Measurements from ENCODE around the gene ACTR3.
A peak's percentile ranks its signal among the peaks of the same experiment; 100 is the strongest.

The ACTR3 gene

GRCh38 chr2:113876503-113877387, 13.1 kb upstream of the ACTR3 start:
- no peak for DNase-seq

GRCh38 chr2:113877711-113878598, 11.9 kb upstream of the ACTR3 start:
- DNase-seq: no peak

GRCh38 chr2:113878743-113879142, 11.1 kb upstream of the ACTR3 start:
- DNase-seq: no peak

GRCh38 chr2:113879457-113879856, 10.4 kb upstream of the ACTR3 start:
- DNase-seq: no peak

- peak in 1 of 2 experiments; percentile 41 for DNase-seq
These were observed 3.3 kb upstream of the ACTR3 start for GRCh38 chr2:113886479-113887008.

- no peak for DNase-seq
These were observed 2.7 kb upstream of the ACTR3 start for GRCh38 chr2:113887009-113887792.

- peak in 1 of 2 experiments; percentile 28 for DNase-seq
These were observed 1.0 kb upstream of the ACTR3 start for GRCh38 chr2:113888641-113889470.

- DNase-seq: peak in 1 of 2 experiments; percentile 63
These were observed 655 bp downstream of the ACTR3 start for GRCh38 chr2:113890253-113891235.

- DNase-seq: no peak
These were observed 1.5 kb downstream of the ACTR3 start for GRCh38 chr2:113891265-113891959.

GRCh38 chr2:113892004-113892710, 2.3 kb downstream of the ACTR3 start:
- no peak for DNase-seq

GRCh38 chr2:113894156-113894743, 4.4 kb downstream of the ACTR3 start:
- DNase-seq: no peak

GRCh38 chr2:113895301-113895700, 5.4 kb downstream of the ACTR3 start:
- no peak for DNase-seq

GRCh38 chr2:113895819-113896563, 6.1 kb downstream of the ACTR3 start:
- DNase-seq: no peak

- no peak for DNase-seq
These were observed 6.9 kb downstream of the ACTR3 start for GRCh38 chr2:113896791-113897190.

- no peak for DNase-seq
These were observed 8.2 kb downstream of the ACTR3 start for GRCh38 chr2:113898081-113898480.

GRCh38 chr2:113899166-113899565, 9.3 kb downstream of the ACTR3 start:
- no peak for DNase-seq

- no peak for DNase-seq
These were observed 12.1 kb downstream of the ACTR3 start for GRCh38 chr2:113901943-113902342.

GRCh38 chr2:113905886-113906285, 16.0 kb downstream of the ACTR3 start:
- DNase-seq: no peak
